ENCODE results near the gene ZFP69. TPM values are rescaled to one million over a fixed set of nuclear protein-coding genes. Genes with fewer than 3 reads are reported as not detected.

The ZFP69 gene
- total RNA-seq, 1 experiment from 2014 or later, result not detected

GRCh38 chr1:40439247-40439646, 37.8 kb upstream of the ZFP69 start:
- Histone ChIP-seq H3K4me2 (ENCODE audit: low read length) (no peak overlapping the region), H3K79me2 (ENCODE audit: insufficient read depth, low read length) (no peaks in the 10 kb centered on the region), H3K27me3 (ENCODE audit: insufficient read depth, low read length) (no peaks in the 10 kb centered on the region), H3K9ac (ENCODE audit: low read length) (no peak overlapping the region), H3K9me2 (ENCODE audit: insufficient read depth) (no peaks in the 10 kb centered on the region), H2AFZ (ENCODE audit: low read depth, low read length, poor library complexity, severe bottlenecking) (no peak overlapping the region), H3K4me1 (ENCODE audit: control insufficient read depth in 1 of 2, insufficient read depth in 2 of 2, low read length in 2 of 2) (no peaks in the 10 kb centered on the region), H3K4me3 (replicated peaks in 1 of 2; ENCODE audit: low read depth in 1 of 2, low read length in 2 of 2) (no peak overlapping the region), H3K36me3 (ENCODE audit: control insufficient read depth in 1 of 2, insufficient read depth in 2 of 2, low read length in 2 of 2) (no peaks in the 10 kb centered on the region), H3K9me3 (ENCODE audit: control insufficient read depth in 1 of 2, insufficient read depth in 1 of 2, low read depth in 1 of 2, low read length in 2 of 2) (peaks cover 3% of the 10 kb centered on the region in 2 experiments; a peak in 1 of 4 replicates), H3K27ac (ENCODE audit: low read depth, low read length) (no peak overlapping the region), H4K20me1 (ENCODE audit: insufficient read depth) (no peaks in the 10 kb centered on the region)
- ATAC-seq, result no peak
- no peak for DNase-seq (ENCODE audit: low read depth, low spot score)
- no TSS peak for BruUV-seq (replicated peaks)
- intact Hi-C loops (cut with micrococcal nuclease), result no loop called here
- TF ChIP-seq FOSL1 (IDR thresholded peaks at IDR 0.05; ENCODE audit: low read depth), result no peak
- no peak for TF ChIP-seq EZH2phosphoT487 (IDR thresholded peaks at IDR 0.05; ENCODE audit: borderline replicate concordance)
- no peak for TF ChIP-seq SIN3A (IDR thresholded peaks at IDR 0.05; ENCODE audit: low read depth)
- POLR2A ChIA-PET, result no interaction called here
- CTCF ChIA-PET, result interaction anchor here (1.5 kb wide), 1 partner anchor 31 kb away, joined by 4 read pairs; no protein-coding TSS in a partner anchor
- RAD21 ChIA-PET (ENCODE audit: low non-redundant PET in 1 of 2, low total read pairs in 2 of 2, uncharacterized antibody in 2 of 2, unreplicated experiment in 2 of 2), result no interaction called here

- Histone ChIP-seq H2AFZ (ENCODE audit: low read depth, low read length, poor library complexity, severe bottlenecking) (no peak within 1 kb of the TSS), H3K9me3 (ENCODE audit: control insufficient read depth in 1 of 2, insufficient read depth in 1 of 2, low read depth in 1 of 2, low read length in 2 of 2) (peaks cover 3 to 10% of the 10 kb centered on the region in 2 experiments; a peak in 2 of 4 replicates), H3K9ac (ENCODE audit: low read length) (no peak within 1 kb of the TSS), H3K9me2 (ENCODE audit: insufficient read depth) (no peaks in the 10 kb centered on the region), H3K27ac (ENCODE audit: low read depth, low read length) (no peak within 1 kb of the TSS), H4K20me1 (ENCODE audit: insufficient read depth) (no peaks in the 10 kb centered on the region), H3K36me3 (ENCODE audit: control insufficient read depth in 1 of 2, insufficient read depth in 2 of 2, low read length in 2 of 2) (no peaks in the 10 kb centered on the region), H3K79me2 (ENCODE audit: insufficient read depth, low read length) (no peaks in the 10 kb centered on the region), H3K4me3 (replicated peaks in 1 of 2; ENCODE audit: low read depth in 1 of 2, low read length in 2 of 2) (no peak within 1 kb of the TSS), H3K4me2 (ENCODE audit: low read length) (no peak within 1 kb of the TSS), H3K27me3 (ENCODE audit: insufficient read depth, low read length) (no peaks in the 10 kb centered on the region), H3K4me1 (ENCODE audit: control insufficient read depth in 1 of 2, insufficient read depth in 2 of 2, low read length in 2 of 2) (no peaks in the 10 kb centered on the region)
- ChIA-PET RAD21 (ENCODE audit: low non-redundant PET in 1 of 2, low total read pairs in 2 of 2, uncharacterized antibody in 2 of 2, unreplicated experiment in 2 of 2) (no interaction called here), CTCF (no interaction called here), POLR2A (no interaction called here)
- intact Hi-C loops (cut with micrococcal nuclease), result loop anchor here (10.0 kb wide), 1 partner anchor 55 kb away; the partner anchor contains the start of gene EXO5
- no TSS peak for BruUV-seq (replicated peaks)
- ATAC-seq (no peak), DNase-seq (ENCODE audit: low read depth, low spot score) (no peak)
- TF ChIP-seq POLR2AphosphoS5 (IDR thresholded peaks at IDR 0.05; ENCODE audit: low read depth, low read length) (no peak), EZH2phosphoT487 (IDR thresholded peaks at IDR 0.05; ENCODE audit: borderline replicate concordance) (no peak), EZH2 (IDR thresholded peaks at IDR 0.05) (no peak), SRF (IDR thresholded peaks at IDR 0.05; ENCODE audit: low read depth) (no peak), ZFX (IDR thresholded peaks at IDR 0.05) (no peak), RAD21 (IDR thresholded peaks at IDR 0.05; ENCODE audit: low read depth) (no peak), CBX3 (IDR thresholded peaks at IDR 0.05; ENCODE audit: low read depth) (no peak), CEBPB (IDR thresholded peaks at IDR 0.05; ENCODE audit: low read depth) (no peak), POLR2A (IDR thresholded peaks at IDR 0.05; ENCODE audit: borderline replicate concordance, extremely low read depth, insufficient read depth, insufficient read length) (no peak), SP1 (IDR thresholded peaks at IDR 0.05; ENCODE audit: low read depth) (no peak), YY1 (IDR thresholded peaks at IDR 0.05; ENCODE audit: extremely low read depth, insufficient replicate concordance, low read depth, low read length) (no peak), JUND (IDR thresholded peaks at IDR 0.05) (no peak), TCF7L2 (IDR thresholded peaks at IDR 0.05; ENCODE audit: borderline replicate concordance, extremely low read depth, insufficient read depth, insufficient read length) (no peak)
These were observed 27.2 kb upstream of the ZFP69 start, which contains the start of gene ZFP69B for GRCh38 chr1:40449684-40450494. Gene ZFP69B, plus strand, starts transcription at chr1:40450476. Its CDS starts 486 bp downstream, at chr1:40450962.
